Forelimb muscle (tissue), 1 donor: ENCODE results near the gene SP5. TPM values are rescaled to one million over a fixed set of nuclear protein-coding genes. Genes with fewer than 3 reads are reported as not detected.
"Not testable (repeated sequence)": the region's sequence is repeated elsewhere in the genome, so short reads cannot be mapped to it uniquely, and the experiment has no call there.

ENCODE experiments used
- DNase-seq: peaks from one replicate; pipeline ENCODE4 v3.0.0-alpha.2; 2013; ENCODE audit warnings: low read depth
- polyA plus RNA-seq: library from polyadenylated mRNA; unstranded; fragments of 120-200 nt; gene quantifications from one replicate; pipeline ENCODE4 v1.2.1, GENCODE V29; 2013; ENCODE audit not compliant: insufficient read length

SP5 gene
- polyA plus RNA-seq, 1 donor, result 7.2 TPM

GRCh38 chr2:170739048-170739447 lies 23.9 kb downstream of the SP5 start:
- DNase-seq, result peak; percentile 6

GRCh38 chr2:170739507-170740046 lies 24.4 kb downstream of the SP5 start:
- no peak for DNase-seq

GRCh38 chr2:170740660-170741059 lies 25.5 kb downstream of the SP5 start:
- no peak for DNase-seq

GRCh38 chr2:170742000-170742399 lies 26.9 kb downstream of the SP5 start:
- DNase-seq, result no peak

GRCh38 chr2:170742896-170743529 lies 27.9 kb downstream of the SP5 start:
- DNase-seq, result no peak

GRCh38 chr2:170743530-170744239 lies 28.5 kb downstream of the SP5 start:
- no peak for DNase-seq

- no peak for DNase-seq
Measured at GRCh38 chr2:170744248-170745002, 29.3 kb downstream of the SP5 start.

GRCh38 chr2:170745305-170745704 lies 30.2 kb downstream of the SP5 start:
- DNase-seq, result no peak

- no peak for DNase-seq
Measured at GRCh38 chr2:170747921-170748320, 32.8 kb downstream of the SP5 start.

GRCh38 chr2:170751555-170751954 lies 36.4 kb downstream of the SP5 start:
- not testable (repeated sequence) for DNase-seq

GRCh38 chr2:170761572-170761971 lies 46.4 kb downstream of the SP5 start:
- DNase-seq, result no peak

GRCh38 chr2:170762760-170763159 lies 47.6 kb downstream of the SP5 start:
- DNase-seq, result no peak

GRCh38 chr2:170763232-170763631 lies 48.1 kb downstream of the SP5 start:
- no peak for DNase-seq

GRCh38 chr2:170764880-170765261 lies 49.7 kb downstream of the SP5 start:
- no peak for DNase-seq

- no peak for DNase-seq
Measured at GRCh38 chr2:170766693-170767092, 51.6 kb downstream of the SP5 start.

Other genes starting within 250 kb of the SP5 start
- 0.24 TPM for gene ERICH2, start 55.0 kb downstream of the SP5 start, polyA plus RNA-seq
- gene GAD1, start 101.5 kb downstream of the SP5 start, polyA plus RNA-seq, result 0.83 TPM
- gene GORASP2, start 213.9 kb downstream of the SP5 start, polyA plus RNA-seq, result 61.0 TPM